Measurements from ENCODE around the gene OR5B12.

- TF ChIP-seq NCOR1 (IDR thresholded peaks at IDR 0.05) (no peak), KDM1A (IDR thresholded peaks at IDR 0.05) (no peak), JUN (IDR thresholded peaks at IDR 0.05; ENCODE audit: borderline replicate concordance, low read depth, low read length) (no peak), JUN (CRISPR knock-in tag; IDR thresholded peaks at IDR 0.05; ENCODE audit: borderline replicate concordance) (no peak)
These were observed 4.3 kb upstream of the OR5B12 start for GRCh38 chr11:58446294-58446693.
